ENCODE results near the gene LITAF. TPM values are rescaled to one million over a fixed set of nuclear protein-coding genes. Genes with fewer than 3 reads are reported as not detected.
"Not testable (repeated sequence)": the region's sequence is repeated elsewhere in the genome, so short reads cannot be mapped to it uniquely, and the experiment has no call there.

Gene LITAF
- polyA plus RNA-seq, 1 donor from 2014 or later = 0.31 TPM

- H3K9me3 ChIP-seq (ENCODE audit: low read length) = peaks cover 1% of the 10 kb centered on the region
- TF ChIP-seq SMC3 (conservative IDR thresholded peaks at IDR 0.05; ENCODE audit: poor library complexity) = no peak
- no peak for TF ChIP-seq TAF1 (IDR thresholded peaks at IDR 0.05; ENCODE audit: low read depth)
- no peak for TF ChIP-seq EZH2 (IDR thresholded peaks at IDR 0.05; ENCODE audit: borderline replicate concordance, insufficient read depth, low read length, poor library complexity, severe bottlenecking)
- H3K4me2 ChIP-seq (ENCODE audit: low read length) = no peak overlapping the region
- H3K36me3 ChIP-seq (ENCODE audit: insufficient read depth, low read length) = no peaks in the 10 kb centered on the region
- no peaks in the 10 kb centered on the region for H3K9me2 ChIP-seq (ENCODE audit: insufficient read depth, low read length)
- H2AFZ ChIP-seq (ENCODE audit: low read depth, low read length) = no peak overlapping the region
- no peak overlapping the region for H3K27ac ChIP-seq (ENCODE audit: low read length)
- H3K4me3 ChIP-seq (ENCODE audit: low read length) = no peak overlapping the region
- H3K9ac ChIP-seq (ENCODE audit: low read length) = no peak overlapping the region
- no peaks in the 10 kb centered on the region for H4K20me1 ChIP-seq (ENCODE audit: insufficient read depth)
- H3K79me2 ChIP-seq (replicated peaks; ENCODE audit: insufficient read depth, low read length) = no peaks in the 10 kb centered on the region
- no peaks in the 10 kb centered on the region for H3K27me3 ChIP-seq (ENCODE audit: insufficient read depth, low read depth, low read length)
- no peaks in the 10 kb centered on the region for H3F3A ChIP-seq (ENCODE audit: insufficient read depth, low read length, poor library complexity, severe bottlenecking)
Measured at GRCh38 chr16:11561454-11561805, 25.3 kb downstream of the LITAF start.

- peaks cover 7% of the 10 kb centered on the region for H3K9me3 ChIP-seq (ENCODE audit: low read length)
- H3F3A ChIP-seq (ENCODE audit: insufficient read depth, low read length, poor library complexity, severe bottlenecking) = no peaks in the 10 kb centered on the region
- no peaks in the 10 kb centered on the region for H4K20me1 ChIP-seq (ENCODE audit: insufficient read depth)
- no peak overlapping the region for H2AFZ ChIP-seq (ENCODE audit: low read depth, low read length)
- H3K4me3 ChIP-seq (ENCODE audit: low read length) = no peak overlapping the region
- H3K27me3 ChIP-seq (ENCODE audit: insufficient read depth, low read depth, low read length) = no peaks in the 10 kb centered on the region
- TF ChIP-seq EP300 (conservative IDR thresholded peaks at IDR 0.05; ENCODE audit: poor library complexity, severe bottlenecking) (no peak), POLR2AphosphoS5 (IDR thresholded peaks at IDR 0.05) (no peak), RAD21 (conservative IDR thresholded peaks at IDR 0.05) (no peak), REST (IDR thresholded peaks at IDR 0.05; ENCODE audit: borderline replicate concordance) (no peak), MXI1 (conservative IDR thresholded peaks at IDR 0.05; ENCODE audit: poor library complexity, severe bottlenecking) (no peak), CTCF (IDR thresholded peaks at IDR 0.05; ENCODE audit: poor library complexity, severe bottlenecking) (no peak), EZH2 (IDR thresholded peaks at IDR 0.05; ENCODE audit: borderline replicate concordance, insufficient read depth, low read length, poor library complexity, severe bottlenecking) (no peak), SMC3 (conservative IDR thresholded peaks at IDR 0.05; ENCODE audit: poor library complexity) (no peak), TAF1 (IDR thresholded peaks at IDR 0.05; ENCODE audit: low read depth) (no peak)
- no peaks in the 10 kb centered on the region for H3K36me3 ChIP-seq (ENCODE audit: insufficient read depth, low read length)
- H3K79me2 ChIP-seq (replicated peaks; ENCODE audit: insufficient read depth, low read length) = no peaks in the 10 kb centered on the region
- H3K9me2 ChIP-seq (ENCODE audit: insufficient read depth, low read length) = no peaks in the 10 kb centered on the region
- H3K9ac ChIP-seq (ENCODE audit: low read length) = no peak overlapping the region
- H3K4me2 ChIP-seq (ENCODE audit: low read length) = no peak overlapping the region
- H3K27ac ChIP-seq (ENCODE audit: low read length) = no peak overlapping the region
Measured at GRCh38 chr16:11560701-11561453, 25.8 kb downstream of the LITAF start.

- not testable (repeated sequence) for H3K9ac ChIP-seq (ENCODE audit: low read length); H4K20me1 ChIP-seq (ENCODE audit: insufficient read depth); H3K79me2 ChIP-seq (replicated peaks; ENCODE audit: insufficient read depth, low read length); H3F3A ChIP-seq (ENCODE audit: insufficient read depth, low read length, poor library complexity, severe bottlenecking); H2AFZ ChIP-seq (ENCODE audit: low read depth, low read length); H3K4me3 ChIP-seq (ENCODE audit: low read length); H3K27me3 ChIP-seq (ENCODE audit: insufficient read depth, low read depth, low read length); H3K4me2 ChIP-seq (ENCODE audit: low read length); H3K27ac ChIP-seq (ENCODE audit: low read length); H3K36me3 ChIP-seq (ENCODE audit: insufficient read depth, low read length); H3K9me3 ChIP-seq (ENCODE audit: low read length); H3K9me2 ChIP-seq (ENCODE audit: insufficient read depth, low read length)
Measured at GRCh38 chr16:11558308-11558823, 28.4 kb downstream of the LITAF start.
